GM12892 (cell line): Measurements from ENCODE around the gene OR51Q1.

Experiments
- POLR2A ChIP-seq: IDR thresholded peaks from 2 replicates; pipeline ENCODE4 v1.6.1; 2011; ENCODE audit warnings: low read depth, low read length, control low read depth
- POLR2AphosphoS5 ChIP-seq: IDR thresholded peaks from 2 replicates; pipeline ENCODE4 v1.6.1; 2011; ENCODE audit warnings: low read depth, low read length, control low read depth

GRCh38 chr11:5460983-5461621 lies 39.2 kb downstream of the OR51Q1 start:
- TF ChIP-seq POLR2AphosphoS5 (no peak), POLR2A (no peak)
